Endothelial cell (in vitro differentiated cells): ENCODE results near the gene SAMM50. TPM values are rescaled to one million over a fixed set of nuclear protein-coding genes. Genes with fewer than 3 reads are reported as not detected.

Source experiments
- DNase-seq: peaks from one replicate; pipeline ENCODE4 v3.0.0; 2021; ENCODE audit warnings: low spot score
- H3K27ac Mint-ChIP-seq: one replicate; pipeline ENCODE4 v1.8.0; 2021; ENCODE audit warnings: mixed read lengths, inconsistent platforms; ENCODE audit not compliant: unreplicated experiment
- H3K27me3 Mint-ChIP-seq: one replicate; pipeline ENCODE4 v1.8.0; 2021; ENCODE audit warnings: mild to moderate bottlenecking, moderate library complexity, mixed read lengths, inconsistent platforms; ENCODE audit not compliant: unreplicated experiment
- H3K36me3 Mint-ChIP-seq: one replicate; pipeline ENCODE4 v1.8.0; 2021; ENCODE audit warnings: mild to moderate bottlenecking, low read depth, mixed read lengths, inconsistent platforms; ENCODE audit not compliant: unreplicated experiment
- H3K4me1 Mint-ChIP-seq: one replicate; pipeline ENCODE4 v1.8.0; 2021; ENCODE audit warnings: mild to moderate bottlenecking, mixed read lengths, inconsistent platforms; ENCODE audit not compliant: unreplicated experiment
- H3K4me3 Mint-ChIP-seq: one replicate; pipeline ENCODE4 v1.8.0; 2021; ENCODE audit warnings: mild to moderate bottlenecking, mixed read lengths, inconsistent platforms; ENCODE audit not compliant: unreplicated experiment
- H3K9me3 Mint-ChIP-seq: one replicate; pipeline ENCODE4 v1.8.0; 2021; ENCODE audit warnings: mixed read lengths, inconsistent platforms; ENCODE audit not compliant: unreplicated experiment
- total RNA-seq: library from RNA; stranded (reverse); fragmentation: NEBNext Ultra II Directional; extraction: Animal tissue kit (Norgen Biotek cat#: 25700); gene quantifications from one replicate; pipeline ENCODE4 v1.2.1, GENCODE V29; 2021; ENCODE audit not compliant: unreplicated experiment
- TF ChIP-seq, protein P1 (sequence below): fragments of 200-600 bp; sonication (generic); IDR thresholded peaks from one replicate; pipeline ENCODE4 v1.5.0; 2021; ENCODE audit warnings: antibody characterized with exemption; ENCODE audit not compliant: unreplicated experiment

SAMM50 gene
- total RNA-seq, 1 donor from 2014 or later, result 81.6 TPM

DNA sequence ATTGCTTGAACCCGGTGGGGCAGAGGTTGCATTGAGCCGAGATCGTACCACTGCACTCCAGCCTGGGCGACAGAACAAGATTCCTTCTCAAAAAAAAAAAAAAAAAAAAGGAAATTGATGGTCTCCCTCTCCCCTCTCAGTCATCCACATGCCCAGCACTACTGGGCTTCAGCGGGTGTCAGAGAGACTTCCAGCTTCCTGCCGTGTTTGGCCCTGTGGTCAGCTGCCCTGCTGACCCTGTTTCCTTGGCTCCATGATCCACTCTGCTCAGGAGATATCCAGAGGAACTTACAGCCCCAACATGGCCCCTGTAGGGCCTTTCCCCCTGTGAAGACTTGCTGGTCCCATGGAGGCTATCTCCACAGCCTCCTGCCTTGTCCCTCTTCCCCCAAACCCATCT lies 37.7 kb upstream of the SAMM50 start:
- no peak overlapping the region for H3K27ac Mint-ChIP-seq

DNA sequence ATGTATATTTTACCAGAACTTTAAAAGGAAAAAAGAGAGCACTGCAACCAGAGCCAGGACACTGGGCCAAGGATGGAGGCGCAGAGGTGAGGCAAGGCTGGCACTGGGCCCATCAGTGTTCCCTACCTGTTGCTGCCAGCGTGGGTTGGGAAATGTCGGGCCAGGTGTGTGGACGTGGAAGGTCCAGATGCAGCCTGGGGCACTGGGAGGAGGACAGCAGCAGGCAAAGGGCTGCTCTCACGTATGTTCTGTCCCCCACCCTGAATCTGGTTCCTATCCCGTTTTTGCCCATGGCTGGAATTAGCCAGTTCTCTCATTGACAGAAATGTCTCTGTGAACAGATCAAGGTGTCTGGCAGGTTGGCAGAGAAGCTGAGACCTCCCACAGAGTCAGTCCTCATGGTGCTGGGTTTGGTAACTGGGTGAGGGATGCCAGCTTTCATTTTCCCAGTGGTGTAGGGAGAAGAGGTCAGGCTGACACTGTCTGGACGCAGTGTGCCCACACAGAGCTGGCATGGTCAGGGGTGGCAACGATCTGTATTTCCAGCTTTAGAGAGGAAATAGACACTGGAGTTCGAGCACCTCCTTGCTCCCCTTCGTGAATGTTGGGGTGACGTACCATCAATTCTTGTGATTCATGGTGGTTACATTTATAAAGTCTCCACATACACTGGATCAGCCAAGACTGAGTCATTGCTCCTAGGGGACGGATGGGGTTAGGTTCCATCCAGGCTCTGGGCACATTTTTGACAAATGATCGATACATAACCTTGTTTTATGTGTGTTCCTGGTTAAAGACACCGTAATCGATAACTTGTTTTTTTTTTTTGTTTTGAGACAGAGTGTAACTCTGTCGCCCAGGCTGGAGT lies 35.9 kb upstream of the SAMM50 start:
- TF ChIP-seq, protein P1, sequence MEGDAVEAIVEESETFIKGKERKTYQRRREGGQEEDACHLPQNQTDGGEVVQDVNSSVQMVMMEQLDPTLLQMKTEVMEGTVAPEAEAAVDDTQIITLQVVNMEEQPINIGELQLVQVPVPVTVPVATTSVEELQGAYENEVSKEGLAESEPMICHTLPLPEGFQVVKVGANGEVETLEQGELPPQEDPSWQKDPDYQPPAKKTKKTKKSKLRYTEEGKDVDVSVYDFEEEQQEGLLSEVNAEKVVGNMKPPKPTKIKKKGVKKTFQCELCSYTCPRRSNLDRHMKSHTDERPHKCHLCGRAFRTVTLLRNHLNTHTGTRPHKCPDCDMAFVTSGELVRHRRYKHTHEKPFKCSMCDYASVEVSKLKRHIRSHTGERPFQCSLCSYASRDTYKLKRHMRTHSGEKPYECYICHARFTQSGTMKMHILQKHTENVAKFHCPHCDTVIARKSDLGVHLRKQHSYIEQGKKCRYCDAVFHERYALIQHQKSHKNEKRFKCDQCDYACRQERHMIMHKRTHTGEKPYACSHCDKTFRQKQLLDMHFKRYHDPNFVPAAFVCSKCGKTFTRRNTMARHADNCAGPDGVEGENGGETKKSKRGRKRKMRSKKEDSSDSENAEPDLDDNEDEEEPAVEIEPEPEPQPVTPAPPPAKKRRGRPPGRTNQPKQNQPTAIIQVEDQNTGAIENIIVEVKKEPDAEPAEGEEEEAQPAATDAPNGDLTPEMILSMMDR, result no peak
- no peaks in the 10 kb centered on the region for H3K36me3 Mint-ChIP-seq
- H3K4me3 Mint-ChIP-seq, result no peak overlapping the region
- H3K4me1 Mint-ChIP-seq, result peaks cover 12% of the 10 kb centered on the region
- no peak overlapping the region for H3K27ac Mint-ChIP-seq
- no peak for DNase-seq
- H3K9me3 Mint-ChIP-seq, result no peaks in the 10 kb centered on the region
- H3K27me3 Mint-ChIP-seq, result peaks cover 5% of the 10 kb centered on the region

More for the DNA sequence above, 37.7 kb upstream of the SAMM50 start:
- no peak for DNase-seq
- Mint-ChIP-seq H3K4me3 (no peak overlapping the region), H3K27me3 (no peaks in the 10 kb centered on the region), H3K4me1 (peaks cover 6% of the 10 kb centered on the region), H3K36me3 (no peaks in the 10 kb centered on the region), H3K9me3 (no peaks in the 10 kb centered on the region)
- TF ChIP-seq, protein P1, result no peak

DNA sequence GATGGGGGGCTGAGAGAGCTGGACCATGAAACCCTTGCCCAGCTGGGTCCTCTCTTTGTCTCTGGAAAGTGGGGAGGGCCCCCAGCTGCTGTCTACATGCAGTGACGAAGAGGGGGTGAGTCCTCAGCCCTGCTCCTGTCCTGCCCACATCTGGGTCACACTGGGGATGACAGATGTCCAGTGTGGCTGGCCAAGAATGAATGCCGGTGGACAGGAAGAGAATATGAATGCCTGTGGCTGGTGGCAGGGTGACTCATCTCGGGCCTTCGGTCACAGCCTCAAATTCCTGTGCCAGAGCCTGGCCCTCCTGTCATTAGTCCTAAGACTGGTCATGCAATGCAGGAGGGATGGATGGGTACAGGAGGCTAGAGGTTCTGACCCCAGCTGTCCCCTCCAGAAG lies 33.9 kb upstream of the SAMM50 start:
- TF ChIP-seq, protein P1, result no peak
- H3K27ac Mint-ChIP-seq, result no peak overlapping the region
- no peaks in the 10 kb centered on the region for H3K9me3 Mint-ChIP-seq
- peaks cover 24% of the 10 kb centered on the region for H3K4me1 Mint-ChIP-seq
- peaks cover 5% of the 10 kb centered on the region for H3K27me3 Mint-ChIP-seq
- no peak overlapping the region for H3K4me3 Mint-ChIP-seq
- no peak for DNase-seq
- H3K36me3 Mint-ChIP-seq, result no peaks in the 10 kb centered on the region

DNA sequence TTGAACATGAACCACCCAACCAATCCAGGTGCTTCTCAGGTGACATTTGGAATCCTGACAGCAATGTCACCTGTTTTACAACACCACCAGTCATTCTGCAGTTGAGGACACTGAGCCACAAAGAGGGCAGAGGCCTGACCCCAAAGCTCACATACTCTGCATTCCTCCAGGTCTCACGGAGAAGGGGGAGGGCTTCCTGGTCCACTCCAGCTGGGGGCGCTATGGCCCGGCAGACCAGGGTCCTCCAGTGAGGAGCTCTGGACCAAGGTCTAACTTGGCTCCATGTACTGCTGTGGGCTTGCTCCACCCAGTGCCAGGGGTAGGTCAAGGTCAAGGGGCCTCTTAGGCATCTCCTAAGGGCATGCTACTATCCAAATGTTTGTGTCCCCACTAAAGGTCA lies 33.1 kb upstream of the SAMM50 start:
- no peak overlapping the region for H3K27ac Mint-ChIP-seq
- no peaks in the 10 kb centered on the region for H3K9me3 Mint-ChIP-seq
- no peak for DNase-seq
- TF ChIP-seq, protein P1, result peak; percentile 18
- H3K36me3 Mint-ChIP-seq, result no peaks in the 10 kb centered on the region
- no peak overlapping the region for H3K4me3 Mint-ChIP-seq
- peaks cover 5% of the 10 kb centered on the region for H3K27me3 Mint-ChIP-seq
- H3K4me1 Mint-ChIP-seq, result peaks cover 24% of the 10 kb centered on the region

DNA sequence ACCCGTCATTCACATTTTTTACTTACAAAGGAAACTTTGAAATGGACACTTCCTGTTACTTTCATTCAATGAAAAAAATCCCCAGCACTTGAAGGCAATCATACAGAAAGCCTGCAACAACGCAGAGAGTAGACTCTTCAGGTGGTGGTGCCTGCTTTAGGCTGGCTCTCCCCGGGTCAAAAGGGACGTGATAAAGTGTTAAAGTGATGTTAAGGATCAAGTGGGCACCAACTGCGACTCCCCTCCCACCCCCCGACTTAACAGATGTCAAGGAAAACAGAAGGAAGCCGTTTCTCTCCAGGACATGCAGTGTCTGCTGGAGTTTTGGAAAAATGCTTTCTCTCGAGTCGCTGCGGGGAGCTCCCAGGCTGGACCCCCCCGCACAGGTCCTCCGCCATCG lies 32.1 kb upstream of the SAMM50 start:
- no peak for DNase-seq
- Mint-ChIP-seq H3K36me3 (peaks cover 3% of the 10 kb centered on the region), H3K27ac (peak overlapping the region; percentile 98), H3K4me3 (peak overlapping the region; percentile 91), H3K4me1 (peaks cover 24% of the 10 kb centered on the region), H3K9me3 (no peaks in the 10 kb centered on the region), H3K27me3 (peaks cover 5% of the 10 kb centered on the region)
- TF ChIP-seq, protein P1, result no peak
